GM12874 (cell line): Measurements from ENCODE around the gene ATE1.
A peak's percentile ranks its signal among the peaks of the same experiment; 100 is the strongest.

ENCODE experiments used
- TF ChIP-seq, protein P1 (sequence below): IDR thresholded peaks from 2 replicates; pipeline ENCODE4 v1.5.1; 2011; ENCODE audit warnings: low read depth, mild to moderate bottlenecking, control low read depth, low read length, moderate library complexity; ENCODE audit not compliant: insufficient read depth

ATE1 gene

DNA sequence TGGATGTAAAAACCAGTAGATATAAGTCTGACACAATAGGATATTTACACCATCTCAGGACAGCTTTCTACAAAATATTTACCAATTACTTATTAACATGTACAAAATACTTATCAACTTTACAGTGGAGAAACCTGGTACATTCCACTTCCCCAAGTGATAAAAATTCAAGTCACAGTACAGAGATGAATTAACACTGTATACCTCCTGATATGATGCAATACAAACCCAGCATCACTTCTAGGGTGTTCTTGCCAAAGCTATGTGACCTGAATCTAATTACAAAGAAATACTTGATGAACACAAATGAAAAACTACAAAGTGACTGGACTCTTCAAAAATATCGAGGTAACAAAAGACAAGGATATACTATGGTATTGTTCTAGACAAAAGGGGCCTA is 173.2 kb downstream of the ATE1 start:
- TF ChIP-seq, protein P1, sequence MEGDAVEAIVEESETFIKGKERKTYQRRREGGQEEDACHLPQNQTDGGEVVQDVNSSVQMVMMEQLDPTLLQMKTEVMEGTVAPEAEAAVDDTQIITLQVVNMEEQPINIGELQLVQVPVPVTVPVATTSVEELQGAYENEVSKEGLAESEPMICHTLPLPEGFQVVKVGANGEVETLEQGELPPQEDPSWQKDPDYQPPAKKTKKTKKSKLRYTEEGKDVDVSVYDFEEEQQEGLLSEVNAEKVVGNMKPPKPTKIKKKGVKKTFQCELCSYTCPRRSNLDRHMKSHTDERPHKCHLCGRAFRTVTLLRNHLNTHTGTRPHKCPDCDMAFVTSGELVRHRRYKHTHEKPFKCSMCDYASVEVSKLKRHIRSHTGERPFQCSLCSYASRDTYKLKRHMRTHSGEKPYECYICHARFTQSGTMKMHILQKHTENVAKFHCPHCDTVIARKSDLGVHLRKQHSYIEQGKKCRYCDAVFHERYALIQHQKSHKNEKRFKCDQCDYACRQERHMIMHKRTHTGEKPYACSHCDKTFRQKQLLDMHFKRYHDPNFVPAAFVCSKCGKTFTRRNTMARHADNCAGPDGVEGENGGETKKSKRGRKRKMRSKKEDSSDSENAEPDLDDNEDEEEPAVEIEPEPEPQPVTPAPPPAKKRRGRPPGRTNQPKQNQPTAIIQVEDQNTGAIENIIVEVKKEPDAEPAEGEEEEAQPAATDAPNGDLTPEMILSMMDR, result no peak

- TF ChIP-seq, protein P1, result peak; percentile 22; the same call in 1 of the 2 replicates
Observed at GRCh38 chr10:121753726-121754476, 173.9 kb downstream of the ATE1 start.

DNA sequence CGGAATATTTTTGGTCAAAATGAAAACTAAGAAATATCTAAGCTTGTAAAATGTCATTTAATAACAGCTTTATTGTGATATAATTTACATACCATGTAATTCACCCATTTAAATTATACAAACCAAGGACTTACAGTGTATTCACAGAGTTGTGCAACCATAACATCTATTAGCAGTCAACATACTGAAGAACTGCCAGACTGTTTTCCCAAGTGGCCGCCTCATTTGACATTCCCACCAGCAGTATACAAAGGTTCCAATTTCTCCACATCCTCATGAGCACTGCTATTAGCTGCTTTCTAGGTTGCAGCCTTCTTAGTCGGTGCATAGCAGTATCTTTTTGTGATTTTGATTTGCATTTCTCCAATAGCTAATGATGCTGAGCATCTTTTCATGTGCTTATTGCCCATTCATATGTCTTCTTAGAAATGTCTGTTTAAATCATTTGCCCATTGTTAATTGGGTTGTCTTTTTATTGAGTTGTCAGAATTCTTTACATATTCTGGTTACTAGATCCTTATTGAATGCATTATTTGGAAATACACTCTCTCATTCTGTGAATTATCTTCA is 176.6 kb downstream of the ATE1 start:
- TF ChIP-seq, protein P1, result no peak

- TF ChIP-seq, protein P1, result no peak
Observed at GRCh38 chr10:121747163-121747775, 180.6 kb downstream of the ATE1 start.

DNA sequence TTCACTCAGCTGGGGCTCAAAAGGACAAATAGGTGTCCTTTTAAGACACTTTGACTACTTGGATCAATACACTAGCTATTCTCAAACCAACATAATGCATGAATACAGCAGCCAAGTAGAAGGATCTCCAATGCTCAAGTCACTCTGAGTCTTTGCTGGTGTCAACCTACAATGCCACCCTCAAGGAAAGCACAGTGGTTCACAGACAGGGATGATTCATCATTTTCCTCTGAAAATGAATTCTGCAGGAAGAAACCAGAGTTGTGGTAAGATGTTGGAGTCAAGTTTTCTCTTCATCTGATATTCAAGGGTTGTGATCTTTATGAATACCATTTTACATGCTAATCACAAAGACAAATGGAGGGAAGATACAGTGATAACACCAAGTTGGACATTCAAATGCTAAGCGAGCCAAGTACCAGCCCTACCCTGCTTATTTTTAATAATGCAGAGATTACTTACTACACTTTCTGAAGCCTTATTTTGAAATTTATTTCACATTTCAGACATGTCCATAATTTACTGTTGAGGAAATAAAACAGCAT is 186.5 kb downstream of the ATE1 start:
- TF ChIP-seq, protein P1, result no peak

- TF ChIP-seq, protein P1, result no peak
Observed at GRCh38 chr10:121740069-121740468, 187.8 kb downstream of the ATE1 start.

GRCh38 chr10:121739114-121739513 is 188.7 kb downstream of the ATE1 start:
- TF ChIP-seq, protein P1, result no peak
